GM19328 (cell line): ENCODE measurements around the gene NCBP2L.
"Not testable (repeated sequence)": the region's sequence is repeated elsewhere in the genome, so short reads cannot be mapped to it uniquely, and the experiment has no call there.

Experiments
- ATAC-seq: cut with Tn5 transposase; IDR thresholded peaks from one replicate; pipeline ENCODE4 v1.9.1; 2021; ENCODE audit warnings: mild to moderate bottlenecking, moderate library complexity; ENCODE audit not compliant: unreplicated experiment

Gene NCBP2L

DNA sequence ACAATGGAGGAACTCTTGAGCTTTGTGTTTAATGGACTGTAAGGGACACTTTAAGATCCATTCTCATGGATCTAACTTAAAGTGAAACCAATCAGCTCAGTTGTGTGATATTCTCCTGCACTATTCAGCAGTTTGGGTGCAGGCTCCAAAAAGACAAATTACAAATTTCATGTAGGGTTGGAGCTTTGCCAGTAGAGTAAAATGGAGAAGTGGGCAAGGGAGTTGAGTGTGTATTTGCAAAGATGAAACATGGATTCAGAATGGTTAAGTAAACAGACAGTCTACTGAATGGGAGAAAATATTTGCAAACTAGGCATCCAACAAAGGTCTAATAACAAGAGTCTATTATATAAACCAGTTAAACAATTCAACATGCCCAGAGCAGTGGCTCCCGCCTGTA lies 26.9 kb downstream of the NCBP2L start:
- ATAC-seq = no peak

DNA sequence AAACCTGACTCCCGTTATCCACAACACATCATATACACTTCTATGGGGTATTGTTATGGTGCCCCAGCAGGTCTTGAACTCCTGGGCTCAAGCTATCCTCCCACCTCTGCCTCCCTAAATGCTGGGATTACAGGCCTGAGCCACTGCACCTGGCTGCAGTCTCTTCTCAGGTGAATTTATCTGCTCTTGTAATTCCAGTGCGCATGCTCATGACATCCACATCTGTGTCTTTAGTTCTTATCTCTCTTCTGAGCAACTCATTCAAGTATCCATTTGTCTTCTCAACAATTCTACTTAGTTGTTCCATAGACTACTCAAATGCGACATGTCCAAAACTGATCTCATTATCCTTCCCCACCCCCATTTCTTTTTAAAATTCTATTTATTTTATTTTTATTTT lies 27.6 kb downstream of the NCBP2L start:
- no peak for ATAC-seq

DNA sequence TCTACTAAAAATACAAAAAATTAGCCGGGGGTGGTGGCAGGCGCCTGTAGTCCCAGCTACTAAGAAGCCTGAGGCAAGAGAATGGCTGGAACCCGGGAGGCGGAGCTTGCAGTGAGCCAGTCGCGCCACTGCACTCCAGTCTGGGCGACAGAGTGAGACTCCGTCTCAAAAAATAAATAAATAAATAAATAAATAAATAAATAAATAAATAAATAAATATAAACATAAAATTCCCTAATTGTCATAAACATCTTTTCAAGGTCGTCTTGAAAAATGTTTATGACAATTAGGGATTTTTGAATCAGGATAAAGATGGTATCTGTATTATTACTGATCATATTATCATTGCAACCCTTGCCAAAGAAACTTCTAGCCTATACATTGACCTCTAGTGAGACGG lies 32.5 kb downstream of the NCBP2L start:
- not testable (repeated sequence) for ATAC-seq

DNA sequence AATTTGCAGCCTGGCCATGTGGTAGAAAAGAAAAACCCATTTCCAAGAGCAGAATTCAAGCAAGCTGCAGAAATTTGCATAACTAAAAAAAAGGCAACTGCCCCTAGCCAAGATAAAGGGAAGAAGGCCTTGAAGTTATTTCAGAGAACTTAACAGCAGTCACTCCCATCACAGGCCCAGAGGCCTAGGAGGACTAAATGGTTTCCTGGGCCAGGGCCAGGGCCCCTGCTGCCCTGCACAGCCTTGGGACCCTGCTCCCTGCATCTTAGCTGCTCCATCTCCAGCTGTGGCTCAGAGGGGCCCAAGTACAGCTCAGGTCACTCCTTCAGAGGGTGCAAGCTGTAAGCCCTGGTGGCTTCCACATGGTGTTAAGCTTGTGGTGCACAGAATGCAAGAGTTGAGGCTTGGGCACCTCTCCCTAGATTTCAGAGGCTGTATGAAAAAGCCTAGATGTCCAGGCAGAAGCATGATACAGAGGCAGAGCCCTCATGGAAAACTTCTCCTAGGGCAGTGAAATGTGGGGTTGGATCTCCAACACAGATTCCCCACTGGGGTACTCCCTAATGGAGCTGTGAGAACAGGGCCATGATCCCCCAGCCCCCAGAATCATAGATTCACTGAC lies 41.5 kb downstream of the NCBP2L start:
- ATAC-seq = no peak

DNA sequence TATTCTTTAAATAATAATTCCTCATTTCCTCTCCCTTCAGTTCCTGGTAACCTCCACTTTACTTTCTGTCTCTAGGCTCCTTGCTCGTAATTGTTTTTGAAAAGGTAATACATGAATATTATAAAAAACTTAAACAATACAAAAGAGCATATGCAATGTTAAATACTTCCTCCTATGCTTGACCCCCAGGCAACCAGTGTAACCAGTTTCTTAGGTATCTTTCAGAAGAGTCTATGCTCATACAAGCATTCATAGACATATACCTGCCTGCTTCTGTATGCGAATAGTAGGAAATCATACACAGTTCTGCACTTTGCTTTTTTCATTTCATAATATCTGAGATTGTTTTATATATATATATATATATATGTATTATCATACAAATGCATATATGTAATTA lies 45.5 kb downstream of the NCBP2L start:
- ATAC-seq = no peak

DNA sequence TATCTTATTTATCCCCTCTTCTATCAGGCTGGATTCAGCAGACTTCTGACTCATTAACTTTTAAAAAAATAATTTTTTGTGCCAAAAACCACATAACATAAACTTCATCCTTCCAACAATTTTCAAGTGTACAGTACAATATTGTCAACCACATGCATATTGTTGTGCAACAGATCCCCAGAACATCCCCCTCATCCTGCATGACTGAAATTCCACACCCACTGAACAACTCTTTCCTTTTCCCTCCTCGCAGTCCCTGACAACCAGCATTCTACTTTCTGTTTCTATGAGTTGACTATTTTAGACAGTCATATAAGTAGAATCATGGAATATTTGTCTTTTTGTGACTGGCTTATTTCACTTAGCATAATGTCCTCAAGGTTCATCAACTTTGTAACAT lies 45.9 kb downstream of the NCBP2L start:
- ATAC-seq = no peak

DNA sequence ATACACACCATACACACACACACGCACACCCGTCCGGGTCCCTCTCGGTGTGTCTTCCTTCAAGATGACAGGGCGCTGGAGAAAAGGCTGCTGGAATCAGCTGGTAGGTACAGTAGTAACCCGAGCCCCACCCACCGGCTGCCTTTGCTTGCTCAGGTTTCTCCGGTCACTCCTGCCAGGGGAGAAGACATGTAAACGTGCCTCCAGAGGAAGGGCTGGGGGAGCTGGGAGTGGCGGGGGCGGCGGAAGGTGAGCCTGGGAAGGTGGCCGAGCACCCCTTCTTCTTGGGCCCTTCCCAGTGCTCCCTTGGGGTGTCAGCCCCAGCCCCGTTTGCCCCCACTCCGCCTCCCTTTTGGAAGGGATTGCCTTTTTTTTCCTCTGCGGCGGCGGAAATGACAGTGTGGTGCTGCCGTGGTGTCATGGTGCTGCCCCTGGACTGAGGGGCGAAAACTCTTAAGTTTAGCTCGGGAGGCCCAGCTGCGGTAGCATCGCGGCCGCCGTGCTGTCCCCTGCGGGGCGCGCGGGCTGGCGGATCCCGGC lies 48.2 kb downstream of the NCBP2L start, which contains the start of gene MID2:
Gene MID2 (plus strand): TSS at position 169 of the 540 bp plus-strand sequence. CDS start 561 bp downstream, outside the sequence.
- ATAC-seq = no peak

DNA sequence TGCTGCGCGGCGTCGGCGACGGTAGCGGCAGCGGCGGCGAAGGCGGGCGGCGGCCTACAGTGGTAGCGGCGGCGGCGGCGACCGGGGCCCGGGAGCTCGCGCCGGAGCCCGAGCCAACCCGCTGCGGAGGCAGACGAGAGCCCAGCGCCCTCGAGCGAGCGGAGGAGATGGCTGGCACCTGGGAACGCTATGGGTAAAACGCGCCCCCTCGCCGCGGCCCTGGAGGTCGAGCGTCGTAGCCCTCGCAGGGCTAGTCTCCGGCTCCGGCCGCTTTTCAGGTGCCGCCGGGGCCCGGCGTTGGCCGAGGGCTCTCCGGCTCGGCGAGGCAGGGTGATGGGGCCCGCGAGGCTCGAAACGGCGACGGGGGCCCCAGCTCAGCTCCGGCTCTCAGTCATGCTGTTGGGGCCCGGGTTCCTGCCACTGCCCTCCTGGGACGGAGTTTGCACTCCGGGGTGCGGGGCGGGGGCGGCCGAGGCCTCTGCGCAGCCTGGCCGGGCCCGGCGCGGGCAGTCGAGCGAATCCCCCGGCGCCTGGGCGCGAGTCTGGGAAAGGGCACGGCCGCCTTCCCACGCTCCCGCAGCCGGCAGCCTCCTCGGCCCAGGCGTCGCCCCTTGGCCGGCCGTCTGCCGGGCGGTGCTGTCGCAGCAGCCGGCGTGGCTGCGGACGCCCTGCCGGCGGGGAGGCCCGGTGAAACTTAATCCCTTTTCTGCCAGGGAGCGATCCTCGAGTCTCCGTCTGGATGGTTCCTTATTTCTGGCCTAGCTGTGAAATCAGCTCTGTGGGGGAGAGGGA lies 48.9 kb downstream of the NCBP2L start:
- ATAC-seq = peak; percentile 45

DNA sequence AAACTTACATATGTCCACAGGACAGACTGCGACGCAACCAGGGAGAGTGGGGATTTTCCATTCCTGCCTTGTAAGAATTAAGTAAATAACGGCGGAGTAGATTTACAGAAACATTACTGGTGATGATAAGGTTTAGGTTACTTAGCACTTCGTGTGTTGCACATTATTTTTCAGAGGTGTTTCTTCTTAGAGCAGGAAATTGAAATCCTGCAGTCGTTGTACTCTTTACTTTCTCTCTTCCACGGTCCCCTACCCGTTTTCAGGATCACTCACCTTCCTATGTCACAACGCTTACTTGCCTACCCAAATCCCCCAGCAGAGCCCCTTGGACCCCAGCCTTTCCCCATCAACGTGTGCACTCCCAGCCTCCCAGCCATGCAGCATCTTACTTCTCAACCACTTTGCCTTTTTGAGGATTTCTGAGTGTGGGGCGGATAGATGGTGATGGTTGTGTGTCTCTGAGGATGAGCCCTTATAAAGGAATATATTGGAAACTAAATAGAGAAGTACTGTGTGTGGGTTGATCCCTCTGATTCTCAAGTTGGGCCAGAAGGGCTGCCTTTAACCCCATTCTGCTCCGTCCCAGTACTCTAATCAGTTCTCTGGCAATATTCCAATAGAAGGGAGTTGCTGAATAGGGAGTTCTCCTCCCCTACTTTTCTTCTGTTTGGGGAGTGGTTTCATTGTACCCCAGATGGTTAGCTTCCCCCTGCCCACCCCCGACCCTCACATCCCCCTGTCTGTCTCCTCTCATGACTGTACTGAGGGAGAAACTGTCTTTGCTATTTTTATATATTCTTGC lies 49.7 kb downstream of the NCBP2L start:
- ATAC-seq = no peak

DNA sequence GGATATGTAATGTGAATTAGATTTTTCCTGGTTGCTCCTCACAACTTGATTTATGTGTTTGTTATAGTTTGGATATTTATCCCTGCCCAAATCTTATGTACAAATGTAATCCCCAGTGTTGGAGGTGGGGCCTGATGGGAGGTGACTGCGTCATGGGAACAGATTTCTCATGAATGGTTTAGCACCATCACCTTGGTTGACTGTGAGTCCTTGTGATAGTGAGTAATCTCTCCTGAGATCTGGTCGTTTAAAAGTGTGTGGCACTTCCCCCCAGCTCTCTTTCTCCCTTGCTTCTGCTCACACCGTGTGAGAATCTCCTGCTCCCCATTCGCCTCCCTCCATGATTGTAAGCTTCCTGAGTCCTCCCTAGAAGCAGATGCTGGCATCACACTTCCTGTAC lies 50.3 kb downstream of the NCBP2L start:
- ATAC-seq = no peak

DNA sequence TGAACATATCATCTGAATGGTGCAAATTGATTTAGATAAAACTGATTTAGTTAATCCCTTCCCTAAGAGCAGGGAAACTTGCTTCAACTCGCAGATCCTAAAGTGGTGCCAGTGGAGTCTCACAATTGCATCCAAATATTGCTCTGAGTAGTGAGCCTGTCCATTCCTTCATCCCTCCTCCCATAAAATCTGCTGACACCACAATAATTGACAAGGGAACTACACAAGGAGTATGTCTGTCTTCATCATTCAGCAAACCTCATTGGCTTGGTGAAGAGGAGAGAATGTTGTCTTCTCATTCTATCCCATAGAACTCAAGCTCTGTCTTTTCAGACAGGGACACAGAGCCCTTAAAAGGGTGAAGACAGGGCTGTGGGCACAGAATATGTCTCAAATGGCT lies 52.3 kb downstream of the NCBP2L start:
- ATAC-seq = no peak

DNA sequence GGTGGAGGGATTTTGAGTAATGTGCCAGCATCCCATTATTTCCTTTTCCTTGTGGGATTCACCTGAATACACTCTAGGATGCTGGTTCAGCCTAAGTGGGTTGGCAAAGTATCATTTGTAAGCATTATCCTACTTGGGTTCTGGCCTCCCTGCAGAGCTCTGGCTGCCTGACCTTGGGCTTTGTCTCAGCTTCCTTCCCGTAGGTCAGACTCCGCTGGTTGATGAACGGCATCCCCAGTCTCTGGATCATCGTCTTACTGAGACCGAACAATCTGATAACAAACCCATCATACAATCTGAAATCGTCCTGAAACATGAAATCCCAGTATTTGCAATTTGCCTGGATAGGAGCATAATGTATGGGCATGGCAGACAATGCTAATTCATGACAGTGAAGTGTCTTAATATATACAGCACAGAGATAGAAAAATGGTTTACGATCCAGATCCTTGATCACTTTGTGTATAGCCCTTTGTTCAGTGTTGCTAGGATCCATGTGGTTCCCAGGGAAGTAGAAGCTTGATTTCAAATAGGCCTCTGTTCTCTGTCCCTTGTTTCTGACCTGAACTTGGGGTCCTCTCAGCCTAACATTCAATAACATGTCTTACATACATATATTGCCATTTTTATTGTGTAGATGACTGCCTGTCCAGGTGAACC lies 53.7 kb downstream of the NCBP2L start:
- no peak for ATAC-seq

DNA sequence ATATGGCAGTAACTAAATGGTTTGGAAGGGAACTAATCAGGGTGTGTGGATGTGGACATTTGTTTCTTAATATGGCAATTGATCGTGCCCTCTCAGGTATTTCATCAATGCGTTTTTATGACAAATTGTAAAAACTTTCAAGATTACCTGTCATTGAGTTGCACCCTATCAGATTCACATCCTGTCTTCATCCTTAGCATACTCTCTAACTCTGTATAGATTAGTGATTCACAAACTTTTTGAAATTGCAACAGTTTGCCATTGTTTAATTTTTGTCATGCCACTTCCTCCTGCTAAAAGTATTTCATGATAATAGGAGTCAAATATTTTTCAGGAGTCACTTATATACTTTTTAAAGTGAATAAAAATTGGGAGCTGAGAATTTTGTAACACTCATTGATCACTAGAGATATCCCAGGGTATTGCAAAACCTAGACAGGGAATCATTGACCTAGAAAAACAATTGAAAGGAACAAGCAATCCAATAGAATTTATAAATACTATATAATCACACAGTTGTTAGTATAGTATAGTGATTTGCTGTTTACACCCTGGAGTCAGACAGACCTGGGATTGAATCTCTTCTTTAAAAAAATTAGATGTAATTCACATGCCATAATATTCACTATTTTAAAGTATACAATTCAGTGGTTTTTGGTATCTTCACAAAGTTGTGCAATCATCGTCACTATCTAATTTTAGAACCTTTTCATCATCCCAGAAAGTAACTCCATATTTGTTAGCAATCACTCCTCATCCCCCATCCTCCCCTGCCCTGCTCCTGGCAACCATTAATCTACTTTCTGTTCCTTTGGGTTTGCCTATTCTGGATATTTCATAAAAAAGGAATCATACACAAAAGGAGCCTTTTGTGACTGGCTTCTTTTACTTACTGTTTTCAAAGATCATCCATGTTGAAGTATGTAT lies 57.0 kb downstream of the NCBP2L start:
- no peak for ATAC-seq

DNA sequence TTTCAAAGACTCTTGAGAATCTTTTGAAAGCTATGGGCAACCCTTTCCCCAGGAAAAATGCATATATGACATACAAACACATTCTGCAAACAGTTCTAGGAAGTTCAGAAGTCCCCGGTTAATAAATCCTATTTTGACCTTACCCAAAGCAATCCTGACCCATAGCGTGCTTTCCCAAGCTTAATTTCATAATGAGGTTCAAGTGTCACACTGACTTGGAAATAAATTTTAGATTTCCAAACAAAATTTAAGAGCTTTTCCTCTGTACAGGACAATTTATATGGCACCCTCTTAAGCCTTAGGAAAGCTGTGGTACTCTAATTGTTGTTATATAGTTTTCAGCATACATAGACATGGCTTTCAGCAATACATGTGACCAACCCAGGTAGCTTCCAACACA lies 59.4 kb downstream of the NCBP2L start:
- ATAC-seq = no peak

DNA sequence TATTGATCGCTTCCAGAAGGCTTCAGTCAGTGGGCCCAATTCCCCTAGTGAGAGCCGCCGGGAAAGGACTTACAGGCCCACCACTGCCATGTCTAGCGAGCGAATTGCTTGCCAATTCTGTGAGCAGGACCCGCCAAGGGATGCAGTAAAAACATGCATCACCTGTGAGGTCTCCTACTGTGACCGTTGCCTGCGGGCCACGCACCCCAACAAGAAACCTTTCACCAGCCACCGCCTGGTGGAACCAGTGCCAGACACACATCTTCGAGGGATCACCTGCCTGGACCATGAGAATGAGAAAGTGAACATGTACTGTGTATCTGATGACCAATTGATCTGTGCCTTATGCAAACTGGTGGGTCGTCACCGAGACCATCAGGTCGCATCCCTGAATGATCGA lies 63.4 kb downstream of the NCBP2L start:
- ATAC-seq = no peak

DNA sequence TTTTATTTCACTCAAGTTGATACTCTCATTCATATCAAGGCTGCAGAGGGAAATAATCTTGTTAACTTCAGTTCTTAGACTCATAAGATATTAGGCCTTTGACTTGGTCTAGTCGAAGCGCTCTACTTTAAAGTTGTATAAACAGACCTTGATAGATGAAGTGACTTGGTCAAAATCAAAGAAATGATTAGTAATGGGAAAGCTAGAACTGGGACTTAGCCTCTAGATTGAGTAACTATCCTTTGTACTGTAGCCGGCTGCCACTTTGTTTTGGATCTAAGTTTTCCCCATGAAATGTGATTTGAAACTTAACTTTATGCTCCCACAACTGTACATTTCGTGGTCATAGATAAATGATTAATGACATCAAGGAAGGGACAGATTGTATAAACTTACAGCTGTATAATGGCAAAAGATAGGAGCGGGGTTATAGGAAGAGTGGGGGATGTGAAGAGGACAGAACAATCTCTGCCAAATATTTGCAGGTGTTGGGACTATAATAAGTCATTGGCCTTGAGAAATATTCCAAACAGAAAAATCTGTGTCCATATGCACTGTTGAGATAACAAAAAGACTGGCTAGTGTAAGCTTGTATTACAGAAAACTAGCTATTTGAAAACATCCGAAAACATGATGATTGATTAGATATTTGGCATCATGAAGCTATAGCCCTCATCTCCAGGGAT lies 65.3 kb downstream of the NCBP2L start:
- ATAC-seq = no peak
